ENCODE measurements around the gene FUT2. TPM values are rescaled to one million over a fixed set of nuclear protein-coding genes. Genes with fewer than 3 reads are reported as not detected.
"Not testable (repeated sequence)": the region's sequence is repeated elsewhere in the genome, so short reads cannot be mapped to it uniquely, and the experiment has no call there.

The FUT2 gene
- total and polyA plus RNA-seq, 2 experiments from 2014 or later: 0.25 TPM; not detected in 1

DNA sequence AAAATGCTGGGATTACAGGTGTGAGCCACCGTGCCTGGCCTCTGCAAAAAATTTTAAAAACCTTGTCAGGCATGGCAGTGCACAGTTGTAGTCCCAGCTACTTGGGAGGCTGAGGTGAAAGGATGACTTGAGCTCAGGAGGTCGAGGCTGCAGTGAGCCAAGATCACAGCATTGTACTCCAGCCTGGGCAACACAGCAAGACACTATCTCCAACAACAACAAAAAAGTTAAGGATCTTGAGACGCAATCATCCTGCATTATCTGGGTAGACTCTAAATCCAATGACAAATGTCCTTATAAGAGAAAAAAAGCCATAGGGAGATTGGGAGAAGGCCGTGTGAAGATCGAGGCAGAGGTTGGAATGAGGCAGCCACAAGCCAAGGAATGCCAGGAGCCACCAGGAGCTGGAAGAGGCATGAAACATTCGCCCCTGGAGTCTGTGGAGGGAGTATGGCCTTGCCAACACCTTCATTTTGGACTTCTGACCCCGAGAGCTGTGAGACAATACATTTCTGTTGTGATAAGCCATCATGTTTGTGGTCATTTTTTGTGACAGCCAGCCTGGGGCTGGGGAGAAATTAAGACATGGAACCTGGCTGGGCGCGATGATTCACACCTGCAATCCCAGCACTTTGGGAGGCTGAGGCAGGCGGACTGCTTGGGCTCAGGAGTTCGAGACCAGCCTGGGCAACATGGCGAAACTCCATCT lies 44.6 kb upstream of the FUT2 start:
- Histone ChIP-seq H4K20me1 (ENCODE audit: insufficient read depth) (no peaks in the 10 kb centered on the region), H3K27me3 (replicated peaks; ENCODE audit: insufficient read depth) (no peaks in the 10 kb centered on the region), H3K36me3 (ENCODE audit: low read depth) (no peaks in the 10 kb centered on the region), H3K9me3 (ENCODE audit: low read depth) (no peaks in the 10 kb centered on the region), H3F3A (ENCODE audit: insufficient read depth) (peaks cover under 1% of the 10 kb centered on the region; the same call in 1 of the 2 replicates), H3K27ac (no peak overlapping the region), H3K9ac (no peak overlapping the region), H3K9me2 (ENCODE audit: insufficient read depth) (no peaks in the 10 kb centered on the region), H3K4me2 (ENCODE audit: unreplicated experiment) (no peak overlapping the region), H2AFZ (no peak overlapping the region), H3K4me1 (ENCODE audit: insufficient read depth) (0 out of 2 replicates have a peak, but pooled peaks cover 5% of the 10 kb centered on the region), H3K79me2 (ENCODE audit: insufficient read depth) (no peaks in the 10 kb centered on the region), H3K4me3 (no peak overlapping the region)
- in situ Hi-C loops (cut with MboI): no loop called here
- no peak for TF ChIP-seq EZH2 (IDR thresholded peaks at IDR 0.05; ENCODE audit: insufficient read depth, poor library complexity, severe bottlenecking)
- no peak for TF ChIP-seq EZH2phosphoT487 (IDR thresholded peaks at IDR 0.05; ENCODE audit: insufficient read depth, low read depth)
- DNase-seq: no peak
- WGBS, 2 experiments (ENCODE audit: low coverage in 1 of 2, low lambda C conversion rate in 2 of 2, missing lambda C conversion rate in 2 of 2): 89 to 91% methylated on average over 12 of the region's 12 CpGs

DNA sequence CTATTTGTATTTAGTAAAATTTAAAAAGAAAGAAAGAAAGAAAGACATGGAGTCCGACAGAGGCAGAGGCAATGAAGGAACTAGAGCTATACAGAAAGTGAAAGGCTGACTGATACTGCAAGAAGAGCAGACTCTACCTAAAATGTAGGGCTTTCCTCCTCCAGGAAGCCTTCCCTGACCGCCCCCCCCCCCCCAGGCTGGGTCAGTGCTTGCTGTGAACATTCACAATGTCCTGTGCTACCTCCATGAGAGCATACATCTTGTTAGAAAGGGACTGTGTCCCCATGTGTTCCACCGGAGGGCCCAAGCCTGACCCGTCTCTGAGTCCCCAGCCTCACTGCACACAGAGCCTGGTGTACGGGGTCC lies 44.1 kb upstream of the FUT2 start:
- DNase-seq: no peak

DNA sequence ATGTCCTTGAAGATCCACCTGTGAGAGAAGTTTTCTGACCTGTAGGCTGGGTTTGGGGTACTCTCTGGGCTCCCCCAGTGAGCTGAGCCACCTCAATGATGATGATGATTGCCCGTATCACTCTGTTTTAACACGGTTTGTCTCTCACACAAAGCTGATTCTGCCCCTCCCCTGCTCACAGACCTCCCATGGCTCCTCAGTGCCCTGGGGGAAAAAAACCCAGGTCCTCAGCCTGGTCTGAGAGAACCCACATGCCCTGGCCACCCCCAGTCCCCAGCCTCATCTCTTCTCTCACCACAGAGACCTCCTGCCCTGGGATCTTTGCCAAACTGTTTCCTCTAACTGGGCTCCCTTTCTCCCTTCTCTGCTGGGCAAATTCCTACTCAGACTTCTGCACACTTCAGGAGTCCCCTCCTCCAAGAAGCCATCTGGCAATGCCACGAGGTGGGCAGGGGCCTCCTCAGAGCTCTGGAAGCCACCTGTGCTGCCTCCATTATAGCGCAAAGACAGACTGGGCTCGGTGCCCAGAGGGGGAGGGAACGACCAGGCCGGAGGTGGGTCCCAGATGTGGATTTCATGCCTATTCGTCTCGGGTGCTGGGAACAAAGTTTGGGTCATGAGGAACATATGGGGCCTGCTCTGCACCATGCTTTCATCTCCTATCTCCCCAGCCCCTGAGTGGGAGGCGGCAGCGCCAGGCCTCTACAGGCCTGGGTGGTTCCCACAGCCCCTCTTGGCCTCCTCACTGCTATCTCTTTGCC lies 41.3 kb upstream of the FUT2 start:
- WGBS, 2 experiments (ENCODE audit: low coverage in 1 of 2, low lambda C conversion rate in 2 of 2, missing lambda C conversion rate in 2 of 2): 33 to 35% methylated on average over 11 of the region's 11 CpGs
- TF ChIP-seq EZH2phosphoT487 (IDR thresholded peaks at IDR 0.05; ENCODE audit: insufficient read depth, low read depth) (no peak), EZH2 (IDR thresholded peaks at IDR 0.05; ENCODE audit: insufficient read depth, poor library complexity, severe bottlenecking) (no peak)
- Histone ChIP-seq H3K9me3 (ENCODE audit: low read depth) (no peaks in the 10 kb centered on the region), H3K27ac (no peak overlapping the region), H3K4me3 (no peak overlapping the region), H3F3A (ENCODE audit: insufficient read depth) (peaks cover 18% of the 10 kb centered on the region), H3K4me1 (ENCODE audit: insufficient read depth) (peaks cover 8% of the 10 kb centered on the region; the same call in 1 of the 2 replicates), H3K36me3 (ENCODE audit: low read depth) (no peaks in the 10 kb centered on the region), H3K27me3 (replicated peaks; ENCODE audit: insufficient read depth) (no peaks in the 10 kb centered on the region), H2AFZ (no peak overlapping the region), H3K79me2 (ENCODE audit: insufficient read depth) (no peaks in the 10 kb centered on the region), H3K4me2 (ENCODE audit: unreplicated experiment) (no peak overlapping the region), H3K9ac (no peak overlapping the region), H3K9me2 (ENCODE audit: insufficient read depth) (no peaks in the 10 kb centered on the region), H4K20me1 (ENCODE audit: insufficient read depth) (no peaks in the 10 kb centered on the region)
- no peak for DNase-seq
- in situ Hi-C loops (cut with MboI): no loop called here

More for the DNA sequence above, 44.1 kb upstream of the FUT2 start:
- Histone ChIP-seq H3K27me3 (replicated peaks; ENCODE audit: insufficient read depth) (no peaks in the 10 kb centered on the region), H4K20me1 (ENCODE audit: insufficient read depth) (no peaks in the 10 kb centered on the region), H2AFZ (no peak overlapping the region), H3K79me2 (ENCODE audit: insufficient read depth) (no peaks in the 10 kb centered on the region), H3K9me3 (ENCODE audit: low read depth) (no peaks in the 10 kb centered on the region), H3K4me3 (no peak overlapping the region), H3K36me3 (ENCODE audit: low read depth) (no peaks in the 10 kb centered on the region), H3K27ac (no peak overlapping the region), H3F3A (ENCODE audit: insufficient read depth) (peaks cover 2% of the 10 kb centered on the region; the same call in 1 of the 2 replicates), H3K4me2 (ENCODE audit: unreplicated experiment) (no peak overlapping the region), H3K9me2 (ENCODE audit: insufficient read depth) (no peaks in the 10 kb centered on the region), H3K9ac (no peak overlapping the region), H3K4me1 (ENCODE audit: insufficient read depth) (peaks cover 6% of the 10 kb centered on the region; the same call in 1 of the 2 replicates)
- 61 to 69% methylated on average over 5 of the region's 5 CpGs for WGBS, 2 experiments (ENCODE audit: low coverage in 1 of 2, low lambda C conversion rate in 2 of 2, missing lambda C conversion rate in 2 of 2)
- in situ Hi-C loops (cut with MboI): no loop called here
- TF ChIP-seq EZH2 (IDR thresholded peaks at IDR 0.05; ENCODE audit: insufficient read depth, poor library complexity, severe bottlenecking): no peak
- no peak for TF ChIP-seq EZH2phosphoT487 (IDR thresholded peaks at IDR 0.05; ENCODE audit: insufficient read depth, low read depth)

DNA sequence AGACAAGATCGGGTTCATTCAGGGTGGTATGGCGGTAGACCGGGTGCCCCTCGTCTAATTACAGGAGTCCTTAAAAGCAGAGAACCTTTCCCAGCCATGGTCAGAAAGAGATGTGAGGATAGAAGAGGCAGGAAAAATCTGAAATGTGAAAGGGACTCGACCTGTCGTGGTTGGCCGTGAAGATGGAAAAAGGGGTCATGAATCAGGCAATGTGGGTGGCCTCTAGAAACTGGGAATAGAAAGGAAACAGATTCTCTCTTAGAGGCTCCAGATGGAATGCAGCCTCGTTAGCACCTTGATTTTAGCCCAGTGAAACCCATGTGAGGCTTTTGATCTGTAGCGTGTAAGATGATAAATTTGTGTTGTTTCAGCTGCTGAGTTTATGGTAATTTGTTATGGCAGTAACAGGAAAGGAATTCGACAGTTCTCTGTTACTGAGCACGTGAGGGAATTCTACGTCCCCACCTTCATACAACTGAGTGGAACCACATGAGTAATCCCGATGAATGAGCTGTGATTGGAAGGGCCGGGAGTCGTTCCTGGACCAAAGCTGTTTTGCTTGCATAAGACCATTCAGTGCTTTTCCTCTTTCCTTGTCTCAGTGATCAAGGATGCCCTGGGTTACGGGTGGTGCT lies 38.8 kb upstream of the FUT2 start:
- WGBS, 2 experiments (ENCODE audit: low coverage in 1 of 2, low lambda C conversion rate in 2 of 2, missing lambda C conversion rate in 2 of 2): 30 to 31% methylated on average over 16 of the region's 16 CpGs
- no peak overlapping the region for H3K27ac ChIP-seq
- in situ Hi-C loops (cut with MboI): no loop called here

DNA sequence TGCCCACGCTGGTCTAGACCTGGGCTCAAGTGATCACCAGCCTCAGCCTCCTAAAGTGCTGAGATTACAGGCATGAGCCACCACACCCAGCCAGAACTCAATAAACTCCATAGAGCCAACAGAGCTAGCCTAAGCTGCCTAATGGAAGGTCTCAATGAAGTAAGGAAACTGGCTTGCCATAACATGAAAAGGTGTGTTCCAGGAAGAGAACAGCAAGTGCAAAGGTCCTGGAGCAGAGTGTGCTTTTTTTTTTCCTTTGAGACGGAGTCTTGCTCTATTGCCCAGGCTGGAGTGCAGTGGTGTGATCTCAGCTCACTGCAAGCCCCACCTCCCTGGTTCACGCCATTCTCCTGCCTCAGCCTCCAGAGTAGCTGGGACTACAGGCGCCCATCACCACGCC lies 37.9 kb upstream of the FUT2 start:
- H3K9me2 ChIP-seq (ENCODE audit: insufficient read depth); H3K4me2 ChIP-seq (ENCODE audit: unreplicated experiment); H3K4me1 ChIP-seq (ENCODE audit: insufficient read depth); H4K20me1 ChIP-seq (ENCODE audit: insufficient read depth); H3K27me3 ChIP-seq (replicated peaks; ENCODE audit: insufficient read depth); in situ Hi-C loops (cut with MboI); H3K79me2 ChIP-seq (ENCODE audit: insufficient read depth); DNase-seq; H3K27ac ChIP-seq; H3K9me3 ChIP-seq (ENCODE audit: low read depth); H2AFZ ChIP-seq; H3K36me3 ChIP-seq (ENCODE audit: low read depth); H3K4me3 ChIP-seq; H3K9ac ChIP-seq: not testable (repeated sequence)
- H3F3A ChIP-seq (ENCODE audit: insufficient read depth): peaks cover 18% of the 10 kb centered on the region
- 95 to 98% methylated on average over 5 of the region's 5 CpGs for WGBS, 2 experiments (ENCODE audit: low coverage in 1 of 2, low lambda C conversion rate in 2 of 2, missing lambda C conversion rate in 2 of 2)

More for the DNA sequence above, 38.8 kb upstream of the FUT2 start:
- no peaks in the 10 kb centered on the region for H3K36me3 ChIP-seq (ENCODE audit: low read depth)
- TF ChIP-seq EZH2 (IDR thresholded peaks at IDR 0.05; ENCODE audit: insufficient read depth, poor library complexity, severe bottlenecking) (no peak), EZH2phosphoT487 (IDR thresholded peaks at IDR 0.05; ENCODE audit: insufficient read depth, low read depth) (no peak)
- H3K9ac ChIP-seq: no peak overlapping the region
- H3K79me2 ChIP-seq (ENCODE audit: insufficient read depth): no peaks in the 10 kb centered on the region
- H3F3A ChIP-seq (ENCODE audit: insufficient read depth): peaks cover 18% of the 10 kb centered on the region
- no peak overlapping the region for H3K4me2 ChIP-seq (ENCODE audit: unreplicated experiment)
- peak; percentile 94 for DNase-seq
- H3K27me3 ChIP-seq (replicated peaks; ENCODE audit: insufficient read depth): no peaks in the 10 kb centered on the region
- H3K4me1 ChIP-seq (ENCODE audit: insufficient read depth): peaks cover 5% of the 10 kb centered on the region; the same call in 1 of the 2 replicates
- H3K4me3 ChIP-seq: no peak overlapping the region
- H3K9me3 ChIP-seq (ENCODE audit: low read depth): no peaks in the 10 kb centered on the region
- no peak overlapping the region for H2AFZ ChIP-seq
- no peaks in the 10 kb centered on the region for H4K20me1 ChIP-seq (ENCODE audit: insufficient read depth)
- H3K9me2 ChIP-seq (ENCODE audit: insufficient read depth): no peaks in the 10 kb centered on the region
